ENCODE data around the gene KPNA2. TPM values are rescaled to one million over a fixed set of nuclear protein-coding genes. Genes with fewer than 3 reads are reported as not detected.

The KPNA2 gene
- 100 to 1,000 TPM; 138 to 153 TPM for total RNA-seq

DNA sequence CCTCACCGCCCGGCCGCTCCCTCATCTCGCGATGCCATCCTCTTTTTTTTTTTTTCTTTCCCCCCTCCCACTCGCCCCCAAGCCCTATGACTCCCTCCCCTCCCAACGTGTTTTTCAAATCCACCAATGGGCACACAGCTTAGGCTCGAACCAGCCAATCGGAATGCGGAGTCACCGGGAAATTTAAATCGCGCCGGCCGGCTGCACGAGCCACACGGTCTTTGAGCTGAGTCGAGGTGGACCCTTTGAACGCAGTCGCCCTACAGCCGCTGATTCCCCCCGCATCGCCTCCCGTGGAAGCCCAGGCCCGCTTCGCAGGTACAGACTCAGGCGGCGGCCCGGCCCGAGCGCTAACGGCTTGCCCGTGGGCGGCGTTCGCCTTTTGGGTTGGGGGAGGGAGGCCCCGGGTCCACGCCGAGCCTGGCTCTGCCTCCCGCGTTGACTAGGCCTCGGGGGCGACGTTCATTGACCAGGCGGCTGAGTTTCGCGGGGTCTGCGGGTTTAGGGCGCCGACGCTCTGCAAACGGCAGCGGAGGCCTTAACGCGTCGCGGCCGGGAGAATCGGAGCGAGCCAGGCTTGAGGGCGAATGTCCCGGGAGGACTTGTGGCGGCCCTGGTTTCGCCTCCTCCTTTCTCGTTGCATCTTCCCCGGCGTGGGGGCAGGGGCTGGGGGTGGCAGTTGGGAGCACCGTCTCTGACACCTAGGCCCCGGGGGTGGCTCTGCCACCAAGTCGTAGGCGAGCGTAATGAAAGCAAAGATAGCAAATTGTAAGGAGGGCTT, at the start of gene KPNA2:
KPNA2 (plus strand) TSS at position 213 of the 781 bp plus-strand sequence. CDS start 1,398 bp downstream, outside the sequence.

DNA sequence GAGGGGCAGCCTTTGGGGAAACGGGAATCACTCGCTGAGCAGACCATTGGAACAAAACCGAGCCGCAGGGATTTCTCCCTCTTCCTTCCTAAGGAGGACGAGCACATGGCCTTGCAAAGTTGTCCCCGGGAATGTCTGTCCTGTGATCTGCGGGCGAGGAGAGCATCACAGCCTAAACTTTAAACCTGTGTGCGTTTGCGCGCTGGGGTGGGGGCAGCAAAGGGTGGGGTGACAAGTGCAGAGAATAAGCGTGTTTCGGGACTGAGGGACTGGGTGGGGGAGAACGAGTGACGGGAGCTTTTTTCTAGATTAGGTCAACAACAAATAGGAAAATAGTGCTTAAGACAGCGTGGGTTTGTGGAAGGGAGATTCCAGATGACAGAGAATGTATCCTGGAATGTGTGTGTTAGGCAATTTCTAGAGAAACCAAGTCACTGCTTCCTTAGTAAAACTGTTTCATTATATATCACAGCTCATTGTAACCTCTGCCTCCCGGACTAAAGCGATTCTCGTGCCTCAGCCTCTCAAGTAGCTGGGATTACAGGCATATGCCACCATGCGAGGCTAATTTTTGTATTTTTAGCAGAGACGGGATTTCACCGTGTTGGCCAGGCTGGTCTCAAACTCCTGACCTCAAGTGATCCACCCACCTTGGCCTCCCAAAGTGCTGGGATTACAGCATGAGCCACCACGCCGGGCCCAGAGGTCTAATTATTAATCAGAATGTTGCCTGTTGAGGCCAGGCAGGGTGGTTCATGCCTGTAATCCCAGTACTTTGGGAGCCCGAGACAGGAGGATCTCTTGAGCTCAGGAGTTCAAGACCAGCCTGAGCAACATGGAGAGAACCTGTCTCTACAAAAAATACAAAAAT, 39.0 kb upstream of the KPNA2 start, which contains the start of gene C17orf58:
C17orf58 (minus strand) TSS at position 169 of the 871 bp plus-strand sequence. CDS start 271 bp downstream, outside the sequence.

Other genes starting within 250 kb of the KPNA2 start
- gene BPTF, start 210.2 kb upstream of the KPNA2 start, total RNA-seq, result 100 to 1,000 TPM; 104 to 106 TPM
- 1 to 10 TPM; 3.4 to 3.9 TPM for gene C17orf58, start 39.3 kb upstream of the KPNA2 start, total RNA-seq
- gene AMZ2, start 212.3 kb downstream of the KPNA2 start, total RNA-seq, result 10 to 100 TPM; 67.5 to 70.2 TPM